Left kidney (tissue), 2 donors: ENCODE results near the gene BTBD19. TPM values are rescaled to one million over a fixed set of nuclear protein-coding genes. Genes with fewer than 3 reads are reported as not detected.
"Not testable (repeated sequence)": the region's sequence is repeated elsewhere in the genome, so short reads cannot be mapped to it uniquely, and the experiment has no call there.

Source experiments
- DNase-seq: peaks from one replicate; pipeline ENCODE4 v3.0.0-alpha.2; 2013
- polyA plus RNA-seq: library from polyadenylated mRNA; unstranded; fragments of 120-200 nt; gene quantifications from one replicate; pipeline ENCODE4 v1.2.1, GENCODE V29; 2013; ENCODE audit not compliant: insufficient read length

BTBD19 gene
- polyA plus RNA-seq, 1 donor: 20.9 TPM

DNA sequence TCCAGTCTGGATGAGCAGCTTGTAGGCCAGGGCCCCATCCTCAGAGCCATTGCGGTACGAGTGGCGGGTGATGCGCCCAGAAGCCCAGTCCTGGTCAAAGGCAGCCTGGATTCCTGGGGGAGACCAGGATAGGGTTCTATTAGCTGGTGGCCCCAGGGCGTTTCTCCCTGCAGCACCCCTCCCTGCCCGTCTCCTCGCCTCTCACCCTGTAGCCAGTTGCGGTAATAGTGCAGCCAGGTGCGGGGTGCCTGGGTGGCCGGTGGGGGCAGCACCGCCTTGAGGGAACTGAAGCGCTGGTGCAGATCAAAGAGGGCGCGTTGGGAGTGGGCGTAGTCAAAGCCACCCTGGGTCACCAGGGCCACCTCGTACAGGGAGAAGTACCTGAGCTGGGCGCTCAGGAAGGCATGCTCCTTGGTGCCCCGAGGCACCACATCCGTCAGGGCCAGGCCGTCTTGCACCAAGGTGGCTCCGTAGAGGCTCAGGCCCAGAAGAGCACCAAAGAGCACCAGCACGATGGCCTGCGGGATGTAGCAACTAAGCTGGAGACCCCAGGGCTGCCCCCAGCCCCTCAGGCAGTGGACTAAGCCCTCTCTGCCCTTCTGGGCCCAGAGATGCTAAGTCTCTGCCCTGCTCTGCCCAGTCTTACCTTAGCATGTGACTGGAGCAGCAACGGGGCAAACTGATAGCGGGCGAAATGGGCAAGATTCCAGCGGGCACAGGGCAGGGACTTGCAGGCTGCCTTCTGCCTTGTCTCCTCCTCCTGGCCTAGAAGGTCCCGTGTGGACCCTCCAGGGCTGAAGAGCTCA, 19.1 kb downstream of the BTBD19 start:
- DNase-seq: no peak

DNA sequence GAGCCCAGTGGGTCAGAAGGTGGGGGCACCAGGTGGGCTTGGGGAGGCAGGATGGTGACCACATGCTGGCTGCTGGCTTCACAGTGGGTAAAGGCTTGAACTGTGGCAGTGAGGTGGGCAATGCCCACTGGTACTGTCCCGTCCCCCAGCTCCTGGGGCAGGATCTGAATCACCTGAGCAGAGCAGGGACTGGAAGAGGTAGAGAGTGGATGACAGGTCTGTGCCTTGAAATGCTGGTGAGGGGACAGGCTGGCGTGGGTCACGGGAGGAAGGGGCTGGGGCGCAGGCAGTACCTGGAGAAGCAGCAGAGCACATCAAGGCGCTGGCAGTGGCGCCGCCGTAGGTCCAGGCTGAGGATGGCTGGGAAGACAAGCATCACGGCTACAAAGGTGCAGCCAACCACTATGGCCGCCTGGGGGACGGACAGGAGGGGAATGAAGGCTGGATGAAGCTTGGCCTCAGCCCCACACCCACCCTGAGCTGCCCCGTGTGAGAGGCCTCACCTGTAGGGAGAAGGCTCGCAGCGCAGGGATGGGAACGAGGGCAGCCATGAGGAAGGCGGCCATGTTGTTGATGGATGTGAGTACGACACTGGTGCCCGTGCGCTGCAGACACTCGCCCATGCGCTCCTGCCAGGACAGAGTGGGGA, 19.8 kb downstream of the BTBD19 start:
- DNase-seq: no peak

DNA sequence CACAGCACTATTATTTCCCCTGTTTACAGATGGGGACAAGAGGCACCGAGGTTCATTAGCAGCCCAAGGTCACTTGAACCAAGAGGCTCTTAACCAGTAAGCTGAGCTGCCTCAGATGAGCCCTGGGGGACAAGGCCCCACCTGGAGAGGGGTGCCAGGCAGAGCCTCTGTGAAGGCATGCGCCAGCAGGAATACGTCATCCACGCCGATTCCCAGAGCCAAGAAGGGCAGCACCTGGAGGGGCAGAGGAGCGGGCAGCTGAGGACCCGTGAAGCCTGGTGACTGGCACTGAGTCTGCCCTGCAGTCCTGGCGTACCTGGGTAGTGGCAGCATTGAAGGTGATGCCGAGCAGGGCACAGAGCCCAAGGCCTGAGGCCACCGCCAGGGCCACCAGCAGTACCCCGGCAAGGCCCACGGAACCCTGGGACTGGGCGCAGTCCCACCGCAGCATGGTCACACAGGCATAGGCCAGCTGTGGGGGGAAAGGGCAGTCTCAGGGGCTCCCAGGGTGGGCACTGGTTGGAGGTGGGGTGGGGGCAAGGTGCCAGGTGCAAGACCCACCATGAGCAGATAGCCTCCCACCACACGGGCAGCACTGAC, 20.6 kb downstream of the BTBD19 start:
- DNase-seq: no peak

DNA sequence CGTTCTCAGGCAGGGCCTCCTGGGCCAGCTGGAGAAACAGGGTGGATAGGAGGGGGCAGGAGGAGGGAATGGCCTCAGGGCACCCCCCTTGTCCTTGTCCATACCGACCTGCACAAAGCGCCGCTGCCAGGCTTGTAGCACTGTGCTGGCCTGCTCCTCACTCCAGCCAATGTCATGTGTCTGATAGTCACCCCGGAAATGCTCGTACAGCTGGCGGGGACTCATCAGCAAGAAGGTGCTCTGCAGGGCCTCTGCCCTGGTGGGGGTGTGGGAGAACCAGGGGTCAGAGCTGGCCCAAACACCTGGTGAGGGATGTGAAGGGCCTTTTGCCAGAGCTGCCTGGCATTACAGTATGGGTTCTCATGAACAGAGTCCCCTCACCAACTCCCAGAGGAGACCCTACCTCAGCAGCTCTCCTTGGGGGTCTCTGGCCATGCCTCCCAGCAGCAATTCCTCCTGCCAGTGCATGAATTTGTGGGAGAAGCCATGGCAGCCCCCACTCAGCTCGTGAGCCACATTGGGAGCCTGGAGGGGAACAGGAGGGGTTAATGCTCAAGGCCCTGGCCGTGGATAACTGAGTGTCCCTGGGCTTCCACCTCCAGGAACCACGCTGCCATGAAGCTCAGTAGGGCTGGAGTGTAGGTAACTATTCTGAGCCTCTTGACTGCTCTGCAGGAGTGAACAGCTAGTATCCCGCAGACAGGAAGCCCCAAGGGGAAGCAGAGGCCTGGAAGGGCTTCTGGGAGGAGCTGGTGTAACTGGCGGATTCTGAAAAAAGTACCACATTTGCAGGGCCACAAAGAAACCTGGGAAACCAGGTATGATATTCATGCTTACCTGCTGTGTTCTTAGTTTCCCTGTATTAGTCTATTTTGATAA, 21.4 kb downstream of the BTBD19 start:
- DNase-seq: no peak

DNA sequence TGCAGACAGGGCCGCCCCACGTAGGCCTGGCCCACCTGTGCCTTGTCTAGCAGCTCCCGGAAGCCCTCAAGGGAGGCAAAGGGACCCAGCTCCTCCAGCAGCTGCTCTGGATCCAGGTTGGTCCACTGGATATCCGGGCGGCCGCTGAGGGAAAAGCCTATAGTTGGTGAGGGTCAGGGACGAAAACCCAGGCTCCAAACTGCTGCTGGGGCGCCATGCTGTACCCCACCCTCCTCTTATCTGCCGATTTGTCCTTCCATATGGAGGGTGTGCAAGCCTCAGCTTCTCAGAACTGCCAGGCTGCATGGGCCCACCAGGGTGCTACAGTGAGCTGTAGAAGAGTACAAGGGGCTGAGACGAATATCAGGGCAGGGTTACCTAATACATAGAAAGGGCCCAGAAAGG, 22.6 kb downstream of the BTBD19 start:
- DNase-seq: no peak

DNA sequence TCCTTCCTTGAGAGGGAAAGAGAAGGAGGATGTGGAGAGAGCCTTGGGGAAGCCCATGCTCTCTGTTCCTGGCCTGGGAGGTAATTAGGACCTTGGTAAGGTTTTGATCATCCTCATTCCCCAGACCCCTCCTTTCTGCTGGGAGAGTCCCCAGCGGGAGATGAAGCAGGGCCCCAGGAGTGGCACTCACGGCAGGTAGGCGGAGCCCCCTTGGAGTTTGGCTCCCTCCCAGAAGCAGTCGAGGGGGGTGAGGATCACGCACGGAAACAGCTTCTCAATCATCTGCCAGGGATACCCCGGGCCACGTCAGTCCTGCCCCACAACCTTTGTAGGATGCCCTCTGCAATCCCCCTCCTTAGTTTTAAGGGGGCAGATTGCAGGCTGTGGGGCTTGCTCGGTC, 23.2 kb downstream of the BTBD19 start:
- DNase-seq: no peak

DNA sequence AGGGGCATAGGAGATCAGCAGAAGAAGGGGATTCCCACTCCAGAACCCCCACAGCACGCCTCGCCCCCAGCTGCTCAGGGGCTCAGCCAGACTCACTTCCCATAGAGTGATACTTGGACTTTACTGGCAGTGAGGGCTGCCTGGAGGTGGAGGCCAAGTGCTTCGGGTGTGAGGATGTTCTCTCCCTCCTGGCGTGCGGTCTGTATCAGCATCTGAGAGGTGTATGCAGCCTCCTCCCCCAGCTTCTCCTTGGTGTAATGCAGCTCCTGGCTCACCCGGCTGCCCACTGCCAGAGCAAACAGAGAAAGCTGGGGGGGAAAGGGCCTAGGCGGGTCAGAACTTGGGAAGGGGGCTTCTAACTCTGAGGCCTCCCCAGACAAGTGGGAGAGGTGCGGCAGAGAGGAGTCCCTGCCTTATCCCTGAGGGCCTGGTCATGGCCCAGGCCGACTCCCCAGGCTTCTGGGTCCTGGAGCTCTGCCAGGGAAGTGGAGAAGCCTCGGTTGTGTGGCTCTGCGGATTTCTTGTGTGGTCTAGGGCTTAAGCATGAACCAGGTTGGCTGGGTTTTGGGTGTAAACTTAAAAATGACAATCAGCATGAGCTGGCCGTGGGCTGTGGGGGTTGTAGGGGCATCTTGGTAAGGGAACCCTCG, 23.9 kb downstream of the BTBD19 start:
- no peak for DNase-seq

DNA sequence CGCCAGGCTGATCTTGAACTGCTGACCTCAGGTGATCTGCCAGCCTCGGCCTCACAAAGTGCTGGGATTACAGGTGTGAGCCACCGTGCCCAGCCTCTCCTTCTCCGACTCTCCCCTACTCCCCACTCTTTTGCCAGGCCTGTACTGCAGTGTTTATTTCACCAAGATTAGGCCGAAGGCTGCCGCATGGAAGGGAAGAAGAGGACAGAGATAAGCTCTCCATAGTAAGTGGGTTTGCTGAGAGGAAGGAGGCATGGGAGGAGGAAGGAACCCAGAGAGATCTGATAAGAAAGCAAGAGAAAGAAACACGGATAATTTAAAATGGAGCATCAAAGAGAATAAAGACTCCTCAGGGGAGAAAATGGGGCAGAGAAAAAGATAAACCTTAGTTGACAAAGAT, 26.0 kb downstream of the BTBD19 start:
- no peak for DNase-seq

DNA sequence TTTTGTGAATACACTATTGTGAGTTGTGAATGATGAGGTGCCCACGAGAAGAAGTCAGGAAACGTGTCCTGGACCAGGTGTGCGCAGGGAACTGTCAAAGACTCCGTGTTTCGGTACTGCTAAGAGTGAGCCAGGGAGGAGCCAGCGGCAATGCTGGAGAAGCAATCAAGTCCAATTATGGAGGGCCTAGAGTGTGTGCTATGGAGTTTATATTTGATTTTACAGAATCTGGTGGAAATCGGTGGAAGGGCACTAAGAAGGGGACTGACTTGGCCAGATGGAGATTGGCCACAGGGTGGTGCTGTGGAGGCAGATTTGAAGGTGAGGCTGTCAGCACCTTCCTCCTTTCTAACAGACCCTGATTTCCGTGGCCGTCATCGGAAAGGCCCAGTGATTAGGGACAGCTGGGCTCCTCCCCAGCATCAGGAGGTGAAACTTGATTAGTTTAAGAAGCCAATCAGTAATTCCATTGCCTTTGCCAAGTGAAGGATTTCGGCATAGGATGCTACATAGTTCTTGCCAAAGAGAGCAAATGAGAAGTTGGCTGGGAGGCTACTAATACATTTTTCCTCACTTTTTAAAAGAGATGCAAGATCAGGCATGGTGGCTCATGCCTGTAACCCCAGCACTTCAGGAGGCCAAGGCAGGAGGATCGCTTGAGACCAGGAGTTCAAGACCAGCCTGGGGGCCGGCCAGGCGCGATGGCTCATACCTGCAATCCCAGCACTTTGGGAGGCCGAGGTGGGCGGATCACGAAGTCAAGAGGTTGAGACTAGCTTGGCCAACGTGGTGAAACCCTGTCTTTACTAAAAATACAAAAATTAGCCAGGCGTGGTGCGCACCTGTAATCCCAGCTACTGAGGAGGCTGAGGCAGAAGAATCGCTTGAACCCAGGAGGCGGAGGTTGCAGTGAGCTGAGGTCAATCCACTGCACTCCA, 27.7 kb downstream of the BTBD19 start:
- DNase-seq: peak; percentile 77

DNA sequence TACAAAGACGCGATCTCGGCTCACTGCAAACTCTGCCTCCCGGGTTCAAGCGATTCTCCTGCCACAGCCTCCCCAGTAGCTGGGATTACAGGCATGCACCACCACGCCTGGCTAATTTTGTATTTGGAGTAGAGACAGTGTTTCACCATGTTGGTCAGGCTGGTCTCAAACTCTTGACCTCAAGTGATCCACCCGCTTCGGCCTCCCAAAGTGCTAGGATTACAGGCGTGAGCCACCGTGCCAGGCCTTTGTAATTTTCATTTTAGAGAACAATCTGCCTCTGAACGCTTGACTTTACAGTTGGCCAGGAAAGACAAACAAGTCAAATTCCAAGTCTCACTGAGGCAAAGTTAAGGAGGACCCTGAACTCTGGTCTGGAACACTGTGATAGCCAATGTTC, 30.0 kb downstream of the BTBD19 start:
- not testable (repeated sequence) for DNase-seq

DNA sequence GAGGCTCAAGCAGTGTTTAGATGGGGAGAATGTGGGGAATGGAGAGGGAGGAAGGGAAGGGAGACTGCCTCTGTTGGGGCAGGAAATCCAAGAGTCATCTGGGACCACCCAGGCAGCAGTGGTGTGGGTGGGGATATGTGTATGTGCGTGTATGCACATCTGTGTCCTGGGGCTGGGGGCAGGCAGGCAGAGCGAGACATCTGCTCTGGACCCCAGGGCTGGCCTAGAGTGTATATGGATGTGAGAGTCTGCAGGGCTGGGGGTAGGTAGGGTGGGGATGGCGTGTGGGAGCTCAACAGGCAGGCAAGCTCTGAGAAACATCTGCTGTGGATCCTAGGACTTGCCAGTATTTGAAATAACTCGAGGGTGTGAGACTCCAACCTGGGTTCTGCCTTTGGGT, 31.3 kb downstream of the BTBD19 start:
- no peak for DNase-seq

DNA sequence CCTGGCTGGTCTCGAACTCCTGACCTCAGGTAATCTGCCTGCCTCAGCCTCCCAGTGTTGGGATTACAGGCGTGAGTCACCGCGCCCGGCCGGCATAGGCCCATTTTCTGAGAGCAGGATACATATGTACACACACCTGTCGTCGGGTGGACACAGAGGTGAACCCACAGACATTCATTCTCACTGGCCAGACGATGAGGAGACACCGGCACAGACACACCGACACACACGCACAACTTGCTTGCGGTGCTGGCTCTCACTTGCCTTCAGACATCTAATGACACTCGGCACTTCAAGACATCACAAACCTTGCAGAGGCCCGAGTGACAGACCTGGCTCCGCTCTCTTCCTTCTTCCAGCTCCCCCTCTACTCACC, 34.2 kb downstream of the BTBD19 start:
- no peak for DNase-seq

DNA sequence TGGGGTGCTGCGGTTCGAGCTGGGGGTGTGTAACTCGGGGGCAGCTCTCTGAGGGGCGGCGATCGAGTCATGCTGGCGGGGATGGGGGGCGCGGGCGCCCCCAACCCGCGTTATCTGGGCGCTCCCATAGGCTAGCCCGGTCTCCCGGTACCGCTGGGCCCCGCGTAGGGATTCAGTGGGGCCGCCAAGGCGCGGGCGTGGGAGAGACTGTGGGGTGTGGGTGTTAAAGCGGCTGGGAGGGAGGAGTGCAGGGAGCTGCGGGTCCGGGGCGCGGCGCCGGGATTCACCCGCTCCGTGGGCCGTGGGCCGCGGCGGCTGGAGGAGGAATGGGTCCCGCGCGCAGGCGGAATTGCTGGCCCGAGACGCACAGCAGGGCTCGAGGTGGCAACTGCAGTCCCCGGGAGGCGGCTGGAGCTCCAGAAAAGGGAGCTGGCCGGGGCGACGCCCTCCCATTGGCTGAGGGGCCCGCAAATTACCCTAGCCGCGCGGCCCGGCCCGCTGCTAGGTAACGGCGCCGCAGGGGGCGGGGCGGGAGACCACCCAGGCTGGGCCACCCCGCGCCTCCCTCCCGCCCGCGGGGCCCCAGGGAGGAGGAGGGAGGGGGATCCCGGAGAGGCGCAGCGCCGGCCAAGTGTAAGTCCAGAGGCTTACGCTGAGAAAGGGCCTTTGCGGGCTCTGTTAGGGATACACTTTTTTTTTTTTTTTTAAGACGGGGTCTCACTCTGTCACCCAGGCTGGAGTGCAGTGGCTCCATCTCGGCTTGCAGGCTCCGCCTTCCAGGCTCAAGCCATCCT, 34.7 kb downstream of the BTBD19 start, which contains the start of gene PTCH2:
PTCH2 (minus strand) TSS at position 392 of the 794 bp plus-strand sequence; CDS start at position 71, 321 bp downstream.
- peak; percentile 89 for DNase-seq

DNA sequence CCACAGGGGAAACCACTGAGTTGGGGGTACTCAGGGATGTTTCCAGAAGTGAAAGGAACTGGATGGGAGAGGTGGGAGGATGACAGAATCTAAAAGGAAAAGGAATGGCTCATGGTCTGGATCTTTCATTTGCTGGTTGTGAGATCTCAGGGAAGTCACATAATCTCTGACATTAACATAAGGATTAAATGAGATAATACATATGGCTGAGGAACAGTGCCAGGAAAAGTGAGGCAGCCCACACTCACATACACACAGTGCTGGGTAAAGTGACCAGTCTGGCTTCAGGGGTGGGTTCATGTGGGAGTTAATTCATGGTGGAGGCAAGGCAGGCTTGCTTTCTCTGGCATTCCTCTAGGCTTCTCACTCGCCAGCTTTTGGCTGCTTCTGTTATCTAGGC, 38.7 kb downstream of the BTBD19 start:
- no peak for DNase-seq

DNA sequence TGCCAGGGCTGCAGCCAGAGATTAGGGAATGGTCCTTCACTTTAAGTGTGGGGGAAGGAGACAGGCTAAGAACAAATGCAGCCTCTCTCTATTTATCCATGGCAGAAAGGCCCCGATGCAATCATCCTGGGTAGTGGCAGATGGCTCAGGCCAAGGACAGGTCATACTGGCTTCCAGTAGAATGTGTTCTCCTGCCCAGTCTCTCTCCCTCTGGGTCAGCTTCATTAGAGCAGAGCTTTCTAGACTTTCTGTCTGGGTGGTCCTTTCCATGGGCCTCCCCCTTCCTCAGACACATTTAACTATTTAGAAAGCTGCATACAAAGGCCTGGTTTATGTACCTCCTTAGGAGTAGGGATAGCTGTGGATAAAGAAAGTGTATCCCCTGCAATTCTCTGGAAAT, 39.5 kb downstream of the BTBD19 start:
- no peak for DNase-seq

DNA sequence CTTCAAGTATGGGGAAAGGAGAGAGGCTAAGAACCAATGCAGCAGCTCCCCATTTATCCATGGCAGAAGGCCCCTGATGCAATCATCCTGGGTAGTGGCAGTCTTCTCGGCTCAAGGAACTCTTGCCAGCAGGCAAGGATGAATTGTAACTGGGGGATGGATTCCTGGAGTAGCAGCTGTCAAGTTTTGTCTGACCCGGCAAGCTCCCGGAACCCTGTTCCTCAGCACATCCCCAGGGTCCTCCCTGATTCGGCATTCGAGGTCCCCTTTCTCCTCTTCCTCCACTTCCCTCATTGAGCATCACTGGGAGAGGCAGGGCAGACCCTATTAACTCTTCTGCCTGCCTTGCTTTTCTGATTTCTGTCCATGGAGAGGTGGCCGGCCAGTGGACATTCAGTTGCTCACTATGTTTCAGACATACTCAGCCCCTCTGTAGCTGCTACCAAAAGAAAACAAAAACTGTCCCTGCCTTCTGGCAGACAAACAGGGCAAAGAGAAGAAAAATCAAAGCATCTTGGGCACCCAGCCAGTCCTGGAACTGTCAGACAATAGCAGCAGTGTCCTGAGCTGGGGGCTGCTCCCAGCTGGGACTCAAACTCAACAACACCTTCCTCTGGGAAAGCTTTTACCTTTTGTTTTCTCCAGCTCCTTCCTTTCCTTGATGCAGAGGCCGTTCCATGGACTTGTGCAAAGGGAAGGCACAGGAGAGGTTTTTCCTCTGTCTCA, 40.3 kb downstream of the BTBD19 start:
- no peak for DNase-seq

DNA sequence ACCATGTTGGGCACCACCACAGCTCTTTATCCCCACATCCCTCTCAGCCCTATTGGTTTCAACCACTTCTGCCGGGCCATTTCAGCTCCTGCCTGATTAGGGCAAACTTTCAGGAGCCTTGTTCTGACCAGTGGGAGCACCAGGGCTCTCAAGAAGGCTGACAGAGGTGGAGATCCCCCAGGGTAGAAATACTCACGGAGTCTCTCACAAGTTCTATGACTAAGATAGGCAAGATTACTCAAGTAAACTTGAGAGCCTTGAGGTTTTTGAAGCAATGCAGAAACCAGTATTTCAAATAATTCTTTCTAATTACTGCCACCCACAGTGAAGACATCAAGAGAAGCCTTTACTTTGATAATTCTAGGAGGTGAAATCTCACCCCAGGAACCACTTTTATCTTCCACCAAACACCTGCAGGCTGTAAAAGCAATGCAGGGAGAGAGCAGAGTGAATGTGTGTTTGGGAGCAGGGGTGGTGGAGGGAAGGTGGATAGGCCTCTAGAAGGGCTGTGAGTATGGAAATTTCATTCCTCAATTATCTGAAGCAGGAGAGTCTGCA, 41.3 kb downstream of the BTBD19 start:
- no peak for DNase-seq

DNA sequence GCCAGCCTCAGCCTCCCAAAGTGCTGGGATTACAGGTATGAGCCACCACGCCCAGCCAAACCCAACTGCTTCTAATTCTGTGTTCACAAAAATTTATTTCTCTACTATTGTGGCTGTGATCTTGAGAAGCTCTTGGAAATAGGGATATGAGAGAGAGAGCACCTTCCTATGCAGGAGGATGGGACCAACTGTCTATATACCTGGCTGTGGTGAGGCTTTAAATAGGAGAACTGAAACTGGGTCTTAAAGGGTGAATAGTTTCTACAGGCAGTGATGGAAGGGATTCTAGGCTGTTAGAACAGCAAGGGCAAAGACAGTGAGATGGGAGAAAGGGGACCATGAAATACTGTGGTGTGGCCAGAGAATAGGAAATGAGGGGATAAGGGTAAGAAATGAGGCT, 43.0 kb downstream of the BTBD19 start:
- DNase-seq: no peak

DNA sequence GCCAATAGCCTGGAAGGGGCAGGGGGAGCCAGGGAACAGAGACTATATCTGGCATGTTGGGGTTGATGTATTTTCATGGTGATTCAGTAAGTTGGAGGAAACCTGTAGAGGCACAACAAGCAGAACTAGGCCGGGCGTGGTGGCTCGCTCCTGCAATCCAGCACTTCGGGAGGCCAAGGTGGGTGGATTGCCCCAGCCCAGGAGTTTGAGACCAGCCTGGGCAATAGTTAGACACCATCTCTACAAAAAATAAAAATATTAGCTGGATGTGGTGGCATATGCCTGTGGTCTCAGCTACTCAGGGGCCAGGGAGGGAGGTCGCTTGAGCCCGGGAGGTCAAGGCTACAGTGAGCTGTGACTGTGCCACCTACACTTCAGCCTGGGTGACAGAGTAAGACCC, 44.9 kb downstream of the BTBD19 start:
- DNase-seq: no peak
